Epithelial cell of proximal tubule (primary cell): Measurements from ENCODE around the gene PPM1L. TPM values are rescaled to one million over a fixed set of nuclear protein-coding genes. Genes with fewer than 3 reads are reported as not detected.

Source experiments
- DNase-seq: peaks from one replicate; pipeline ENCODE4 v3.0.0-alpha.2; 2011; ENCODE audit warnings: low read depth
- H3K4me3 ChIP-seq: 2 replicates; pipeline ENCODE4 v1.5.1; 2011; ENCODE audit warnings: low read depth, mild to moderate bottlenecking, low read length
- total RNA-seq: library from RNA; depleted of rRNA; stranded (reverse); fragments of >200 nt; gene quantifications from 2 replicates; pipeline ENCODE4 v1.2.3, GENCODE V29; 2015
- TF ChIP-seq, protein P1 (sequence below): conservative IDR thresholded peaks from 2 replicates; pipeline ENCODE4 v1.5.1; 2012; ENCODE audit warnings: low read depth, mild to moderate bottlenecking, low read length

PPM1L gene
- total RNA-seq, 1 donor from 2014 or later: 3.2 TPM

- TF ChIP-seq, protein P1, sequence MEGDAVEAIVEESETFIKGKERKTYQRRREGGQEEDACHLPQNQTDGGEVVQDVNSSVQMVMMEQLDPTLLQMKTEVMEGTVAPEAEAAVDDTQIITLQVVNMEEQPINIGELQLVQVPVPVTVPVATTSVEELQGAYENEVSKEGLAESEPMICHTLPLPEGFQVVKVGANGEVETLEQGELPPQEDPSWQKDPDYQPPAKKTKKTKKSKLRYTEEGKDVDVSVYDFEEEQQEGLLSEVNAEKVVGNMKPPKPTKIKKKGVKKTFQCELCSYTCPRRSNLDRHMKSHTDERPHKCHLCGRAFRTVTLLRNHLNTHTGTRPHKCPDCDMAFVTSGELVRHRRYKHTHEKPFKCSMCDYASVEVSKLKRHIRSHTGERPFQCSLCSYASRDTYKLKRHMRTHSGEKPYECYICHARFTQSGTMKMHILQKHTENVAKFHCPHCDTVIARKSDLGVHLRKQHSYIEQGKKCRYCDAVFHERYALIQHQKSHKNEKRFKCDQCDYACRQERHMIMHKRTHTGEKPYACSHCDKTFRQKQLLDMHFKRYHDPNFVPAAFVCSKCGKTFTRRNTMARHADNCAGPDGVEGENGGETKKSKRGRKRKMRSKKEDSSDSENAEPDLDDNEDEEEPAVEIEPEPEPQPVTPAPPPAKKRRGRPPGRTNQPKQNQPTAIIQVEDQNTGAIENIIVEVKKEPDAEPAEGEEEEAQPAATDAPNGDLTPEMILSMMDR: no peak
- H3K4me3 ChIP-seq: no peak overlapping the region
- DNase-seq: no peak
Measured at GRCh38 chr3:160804762-160805161, 48.7 kb downstream of the PPM1L start.

- TF ChIP-seq, protein P1: no peak
- H3K4me3 ChIP-seq: no peak overlapping the region
- DNase-seq: no peak
Measured at GRCh38 chr3:160806094-160806493, 50.1 kb downstream of the PPM1L start.

GRCh38 chr3:160806686-160807085, 50.7 kb downstream of the PPM1L start:
- TF ChIP-seq, protein P1: no peak
- H3K4me3 ChIP-seq: no peak overlapping the region
- DNase-seq: no peak

- TF ChIP-seq, protein P1: no peak
- H3K4me3 ChIP-seq: no peak overlapping the region
- DNase-seq: no peak
Measured at GRCh38 chr3:160808838-160809237, 52.8 kb downstream of the PPM1L start.

DNA sequence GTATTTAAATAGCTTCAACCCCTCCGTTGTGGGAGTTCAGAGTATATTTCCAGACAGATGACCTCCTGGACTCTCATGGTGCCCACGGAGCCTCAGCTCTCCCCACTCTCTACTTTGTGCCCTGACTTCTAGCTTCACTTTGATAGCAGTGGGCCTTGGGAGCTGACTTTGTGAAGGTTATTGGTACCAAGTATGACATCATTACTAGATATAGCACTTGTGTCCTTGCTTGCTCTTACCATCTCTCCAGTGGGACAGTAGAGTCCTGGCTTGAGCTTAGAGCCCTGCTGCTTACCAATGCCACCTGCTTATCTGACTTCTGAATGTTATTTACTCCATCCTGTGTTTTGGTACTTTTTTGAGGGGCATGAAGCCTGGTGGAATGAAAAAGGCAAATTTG, 53.4 kb downstream of the PPM1L start:
- DNase-seq: no peak
- no peak overlapping the region for H3K4me3 ChIP-seq
- TF ChIP-seq, protein P1: no peak

DNA sequence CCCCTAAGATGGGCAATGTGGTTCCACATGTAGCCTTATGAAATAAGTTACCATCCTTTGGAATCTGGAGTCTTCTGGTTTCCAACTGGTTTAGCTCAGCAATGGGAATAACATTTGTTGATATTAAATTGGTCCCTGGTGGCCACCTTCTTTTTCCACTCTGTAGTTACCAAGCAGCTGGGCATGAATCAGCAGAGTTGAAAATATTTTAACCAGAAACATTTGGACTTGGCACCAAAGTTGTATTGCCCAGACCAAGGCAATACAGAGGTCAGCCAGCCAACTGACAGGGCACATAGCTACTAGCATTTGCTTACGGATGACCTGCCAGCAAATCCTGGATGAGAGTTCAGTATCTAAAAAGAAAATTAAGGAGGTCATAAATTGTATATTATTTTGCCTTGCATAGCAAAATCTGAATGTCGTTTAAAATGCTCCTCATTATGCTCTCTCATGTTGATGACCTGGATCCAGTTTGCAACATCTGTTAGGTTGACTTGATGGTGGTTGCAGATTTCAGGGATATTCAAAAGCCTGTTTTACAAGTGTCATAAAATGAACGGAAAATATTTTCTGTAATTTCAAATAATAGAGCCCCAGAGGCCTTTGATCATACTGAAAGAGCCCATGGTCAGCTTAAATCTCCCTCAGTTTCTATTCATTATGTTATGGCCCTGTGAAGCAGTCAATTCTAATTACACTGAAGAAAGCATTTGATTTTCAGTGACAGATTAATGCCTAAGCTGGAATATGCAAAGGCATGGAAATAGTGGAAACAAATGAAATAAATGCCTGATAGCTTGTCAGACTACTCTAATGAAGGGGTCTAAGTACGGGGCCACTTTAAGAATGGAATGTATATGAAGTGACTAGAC, 54.6 kb downstream of the PPM1L start:
- no peak overlapping the region for H3K4me3 ChIP-seq
- TF ChIP-seq, protein P1: no peak
- no peak for DNase-seq

- TF ChIP-seq, protein P1: no peak
- H3K4me3 ChIP-seq: no peak overlapping the region
- DNase-seq: no peak
Measured at GRCh38 chr3:160811237-160811548, 55.2 kb downstream of the PPM1L start.
